Body of pancreas (tissue), 4 donors: Measurements from ENCODE around the gene GRID1.

Experiments used
- POLR2A ChIP-seq, 3 donors: fragments of 450-650 bp; IDR thresholded peaks; one replicate each; pipeline ENCODE4 v1.6.1; 2016; ENCODE audit warnings: antibody characterized with exemption in 3 of 3, mild to moderate bottlenecking in 2 of 3
- TF ChIP-seq, protein P1 (sequence below), 7 experiments: fragments of 450-650 bp in 4 of 7; fragments of 200-600 bp in 3 of 7; sonication (generic) in 3 of 7; IDR thresholded peaks; one replicate each; pipeline ENCODE4 v1.5.1; 2016 to 2019; ENCODE audit warnings: antibody characterized with exemption in 7 of 7

GRCh38 chr10:85679710-85680109, 686.9 kb downstream of the GRID1 start:
- TF ChIP-seq, protein P1, sequence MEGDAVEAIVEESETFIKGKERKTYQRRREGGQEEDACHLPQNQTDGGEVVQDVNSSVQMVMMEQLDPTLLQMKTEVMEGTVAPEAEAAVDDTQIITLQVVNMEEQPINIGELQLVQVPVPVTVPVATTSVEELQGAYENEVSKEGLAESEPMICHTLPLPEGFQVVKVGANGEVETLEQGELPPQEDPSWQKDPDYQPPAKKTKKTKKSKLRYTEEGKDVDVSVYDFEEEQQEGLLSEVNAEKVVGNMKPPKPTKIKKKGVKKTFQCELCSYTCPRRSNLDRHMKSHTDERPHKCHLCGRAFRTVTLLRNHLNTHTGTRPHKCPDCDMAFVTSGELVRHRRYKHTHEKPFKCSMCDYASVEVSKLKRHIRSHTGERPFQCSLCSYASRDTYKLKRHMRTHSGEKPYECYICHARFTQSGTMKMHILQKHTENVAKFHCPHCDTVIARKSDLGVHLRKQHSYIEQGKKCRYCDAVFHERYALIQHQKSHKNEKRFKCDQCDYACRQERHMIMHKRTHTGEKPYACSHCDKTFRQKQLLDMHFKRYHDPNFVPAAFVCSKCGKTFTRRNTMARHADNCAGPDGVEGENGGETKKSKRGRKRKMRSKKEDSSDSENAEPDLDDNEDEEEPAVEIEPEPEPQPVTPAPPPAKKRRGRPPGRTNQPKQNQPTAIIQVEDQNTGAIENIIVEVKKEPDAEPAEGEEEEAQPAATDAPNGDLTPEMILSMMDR (IDR thresholded peaks at IDR 0.05) = no peak
- TF ChIP-seq POLR2A (IDR thresholded peaks at IDR 0.05) = no peak
